HG03432 (cell line): Measurements from ENCODE around the gene KCNQ2.

Source experiments
- ATAC-seq: cut with Tn5 transposase; IDR thresholded peaks from one replicate; pipeline ENCODE4 v1.9.1; 2021; ENCODE audit warnings: mild to moderate bottlenecking, moderate library complexity; ENCODE audit not compliant: unreplicated experiment

KCNQ2 gene

DNA sequence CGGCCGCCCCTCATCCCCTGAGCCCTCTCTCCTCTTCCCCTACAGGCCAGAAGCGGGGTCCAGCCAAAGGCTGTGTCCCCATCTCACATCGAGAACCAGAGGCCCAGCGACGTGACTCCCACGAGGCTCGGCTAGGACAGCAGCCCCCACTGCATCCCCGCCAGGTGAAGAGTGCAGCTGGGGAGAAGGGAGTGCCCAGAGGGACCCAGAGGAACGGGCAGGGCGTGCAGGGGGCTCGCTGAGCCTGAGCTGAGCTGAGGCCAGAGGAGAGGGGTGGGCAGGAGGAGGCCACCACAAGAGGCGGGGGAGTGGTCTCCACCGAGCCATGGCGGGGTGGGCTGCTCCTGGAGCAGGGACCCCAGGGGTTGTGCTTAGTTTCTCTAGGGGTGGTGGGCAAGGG lies 32.6 kb downstream of the KCNQ2 start:
- ATAC-seq, result no peak

GRCh38 chr20:63438121-63438520 lies 34.3 kb downstream of the KCNQ2 start:
- ATAC-seq, result no peak

DNA sequence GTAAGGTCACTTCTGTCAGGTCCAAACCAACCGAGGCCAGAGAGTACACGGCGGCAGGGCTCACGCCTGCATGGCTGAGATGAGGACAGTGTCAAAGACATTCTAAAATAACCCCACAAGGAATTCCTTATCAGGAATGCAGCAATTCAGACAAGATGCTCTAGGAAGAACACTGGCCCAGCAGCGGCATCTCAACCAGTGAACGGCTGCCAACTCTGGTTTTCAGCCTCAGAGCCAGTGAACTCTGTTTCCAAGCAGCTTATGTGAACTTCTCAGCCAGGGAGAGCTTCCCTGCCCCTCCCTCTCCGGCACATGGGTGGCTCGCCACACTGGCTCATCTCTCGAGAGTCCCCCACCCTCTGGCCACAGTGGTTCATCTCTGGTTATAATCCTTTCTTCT lies 36.9 kb downstream of the KCNQ2 start:
- no peak for ATAC-seq

GRCh38 chr20:63434599-63435378 lies 37.7 kb downstream of the KCNQ2 start:
- ATAC-seq, result no peak

DNA sequence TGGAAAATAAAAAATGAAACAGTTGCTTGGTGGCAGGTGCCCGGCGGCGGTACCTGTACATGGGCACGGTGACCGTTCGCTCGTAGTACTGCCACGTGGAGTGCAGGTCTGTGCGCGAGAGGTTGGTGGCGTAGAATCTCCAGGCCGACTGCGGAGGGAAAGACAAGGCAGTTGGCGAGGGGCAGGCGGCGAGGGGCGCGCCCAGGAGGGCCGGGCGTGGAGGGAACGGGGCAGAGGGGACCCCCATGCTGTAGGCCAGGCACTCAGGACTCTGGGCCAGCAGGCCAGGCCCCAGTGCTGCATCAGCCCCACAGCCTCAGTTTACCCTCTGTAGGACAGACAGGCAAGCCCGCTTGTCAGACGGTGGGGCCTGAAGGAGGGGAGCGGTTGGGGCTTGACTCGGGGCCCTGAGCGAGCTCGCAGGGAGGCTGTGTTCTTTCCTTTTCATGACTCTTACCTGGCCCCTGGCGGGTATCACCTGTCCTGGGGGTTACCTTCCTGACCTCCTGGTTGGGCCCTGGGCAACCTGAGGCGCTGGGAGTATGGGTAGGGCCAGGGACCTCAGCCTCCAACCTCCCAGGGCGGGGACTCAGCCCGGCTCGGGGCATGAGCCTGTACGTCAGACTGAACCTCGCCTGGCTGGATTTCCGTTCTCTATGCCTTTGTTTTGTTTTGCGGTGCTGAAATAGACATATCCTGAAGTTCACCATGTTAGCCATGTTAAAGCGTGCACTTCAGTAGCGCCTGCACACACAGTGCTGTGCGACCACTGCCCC lies 38.5 kb downstream of the KCNQ2 start:
- no peak for ATAC-seq

GRCh38 chr20:63433351-63433750 lies 39.1 kb downstream of the KCNQ2 start:
- no peak for ATAC-seq

DNA sequence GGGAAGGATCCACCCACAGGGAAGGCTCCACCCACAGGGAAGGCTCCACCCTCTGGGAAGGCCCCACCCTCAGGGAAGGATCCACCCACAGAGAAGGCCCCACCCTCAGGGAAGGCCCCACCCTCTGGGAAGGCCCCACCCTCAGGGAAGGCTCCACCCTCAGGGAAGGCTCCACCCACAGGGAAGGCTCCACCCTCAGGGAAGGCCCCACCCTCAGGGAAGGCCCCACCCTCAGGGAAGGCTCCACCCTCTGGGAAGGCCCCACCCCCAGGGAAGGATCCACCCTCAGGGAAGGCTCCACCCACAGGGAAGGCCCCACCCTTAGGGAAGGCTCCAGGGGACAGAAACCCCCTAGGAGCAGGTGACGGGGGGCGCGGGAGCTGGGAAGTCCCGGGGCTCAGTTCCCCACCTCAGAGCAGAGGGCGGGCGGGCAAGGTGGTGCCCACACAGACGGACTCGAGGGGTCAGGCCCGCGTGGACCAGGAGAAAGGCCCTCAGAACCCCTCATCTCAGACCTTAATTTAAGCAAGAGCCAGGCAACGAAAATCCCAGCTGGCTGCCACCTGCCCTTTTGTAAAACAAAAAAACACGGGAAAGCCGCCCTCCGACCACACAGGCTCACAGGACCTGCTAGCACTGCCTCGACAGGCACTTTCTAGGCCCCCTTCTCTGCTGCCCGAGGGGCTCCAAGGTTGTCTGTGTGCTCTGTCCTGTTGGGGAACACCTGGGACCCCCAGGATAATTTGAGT lies 39.7 kb downstream of the KCNQ2 start:
- ATAC-seq, result no peak

- no peak for ATAC-seq
Measured at GRCh38 chr20:63431944-63432343, 40.5 kb downstream of the KCNQ2 start.

- ATAC-seq, result no peak
Measured at GRCh38 chr20:63430891-63431290, 41.6 kb downstream of the KCNQ2 start.

- ATAC-seq, result no peak
Measured at GRCh38 chr20:63429992-63430391, 42.5 kb downstream of the KCNQ2 start.

DNA sequence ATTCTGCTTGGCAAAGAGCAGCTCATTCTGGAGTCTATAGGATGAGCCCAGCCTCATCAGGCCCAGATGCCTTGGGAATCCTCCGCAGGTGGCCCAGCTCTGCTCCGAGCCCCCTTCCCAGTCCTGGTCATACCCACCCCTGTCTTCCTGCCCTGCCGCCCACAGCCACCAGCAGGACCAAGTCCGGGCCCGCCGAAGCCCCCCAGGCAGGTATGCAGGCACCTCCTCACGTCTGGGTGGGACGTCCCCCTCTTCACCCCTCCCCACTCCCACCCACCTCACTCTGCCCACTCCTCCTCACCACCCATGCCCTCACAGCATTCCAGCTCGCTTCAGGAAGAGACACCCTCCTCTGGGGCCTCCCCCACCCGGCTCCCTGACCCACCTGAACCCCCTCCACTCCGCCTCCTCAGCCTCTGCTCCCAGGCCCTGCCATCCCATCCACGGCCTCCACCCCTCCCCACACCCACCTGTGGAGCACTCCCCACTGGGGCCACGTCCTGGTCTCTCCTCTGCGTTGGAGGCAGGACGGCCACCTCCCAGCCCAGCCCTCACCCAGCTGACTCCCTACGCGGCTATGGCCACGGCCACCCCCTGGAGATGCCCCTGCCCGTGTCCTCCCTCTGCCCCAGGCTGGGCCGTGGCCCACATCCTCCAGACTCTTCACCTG lies 43.4 kb downstream of the KCNQ2 start:
- no peak for ATAC-seq

DNA sequence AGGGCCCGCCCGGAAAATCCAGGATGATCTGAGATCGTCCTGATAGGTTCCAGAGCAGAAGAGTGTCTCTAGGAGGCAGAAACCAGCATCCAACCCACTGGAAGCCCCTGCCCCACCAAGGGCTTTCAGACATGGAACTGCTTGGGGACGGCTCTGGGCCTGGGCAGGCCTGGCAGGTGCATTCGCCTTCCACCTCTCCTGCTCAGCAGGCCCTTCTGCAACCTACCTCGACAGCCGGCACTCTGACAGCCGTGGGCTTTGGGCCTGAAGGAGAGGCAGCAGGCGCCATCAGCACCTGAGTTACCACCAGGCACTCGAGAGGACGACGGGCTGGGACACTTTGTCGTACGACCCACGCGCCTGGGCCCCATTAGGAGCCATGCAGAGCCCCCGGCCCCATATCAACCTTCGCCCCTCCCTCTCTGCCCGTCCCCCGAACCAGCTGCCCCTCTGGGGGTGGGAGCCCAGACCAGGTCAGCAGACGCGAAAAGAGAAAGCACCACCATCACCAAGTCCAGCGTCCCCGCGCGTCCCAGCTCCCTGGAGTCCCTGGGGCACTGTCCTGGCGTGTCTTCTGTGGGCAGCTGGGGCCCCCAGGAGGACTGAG lies 44.6 kb downstream of the KCNQ2 start:
- no peak for ATAC-seq

- no peak for ATAC-seq
Measured at GRCh38 chr20:63427206-63427605, 45.2 kb downstream of the KCNQ2 start.

DNA sequence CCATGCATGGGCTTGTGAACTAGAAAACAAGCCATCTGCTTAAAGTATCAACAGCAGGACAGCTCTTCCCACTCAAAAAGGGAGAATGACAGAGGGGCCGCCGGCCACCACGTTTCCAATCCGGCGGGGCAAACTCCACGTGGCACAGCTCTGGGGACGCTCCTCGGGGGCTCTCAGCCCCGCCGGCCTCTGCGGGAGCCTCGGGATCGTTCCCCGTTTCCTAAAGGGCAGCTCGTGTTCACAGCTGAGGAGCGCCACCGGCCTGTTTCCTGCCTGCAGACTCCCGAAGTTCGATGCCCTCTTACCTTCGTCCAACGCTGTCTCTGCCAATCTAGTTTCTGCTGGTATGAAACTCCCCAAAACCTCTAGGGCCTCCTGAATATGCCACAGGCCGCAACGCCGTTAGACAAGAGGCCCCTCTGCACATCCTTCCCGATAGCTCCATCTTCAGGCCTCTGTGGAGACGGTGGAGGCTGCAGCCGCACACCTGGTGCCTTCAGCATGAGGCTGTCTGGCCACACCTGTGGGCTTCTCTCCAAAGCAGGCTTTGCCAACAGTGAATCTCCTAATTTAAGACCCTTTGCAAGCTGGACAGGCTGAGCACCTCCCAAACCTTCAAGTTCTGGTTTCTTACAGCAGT lies 46.5 kb downstream of the KCNQ2 start:
- no peak for ATAC-seq

DNA sequence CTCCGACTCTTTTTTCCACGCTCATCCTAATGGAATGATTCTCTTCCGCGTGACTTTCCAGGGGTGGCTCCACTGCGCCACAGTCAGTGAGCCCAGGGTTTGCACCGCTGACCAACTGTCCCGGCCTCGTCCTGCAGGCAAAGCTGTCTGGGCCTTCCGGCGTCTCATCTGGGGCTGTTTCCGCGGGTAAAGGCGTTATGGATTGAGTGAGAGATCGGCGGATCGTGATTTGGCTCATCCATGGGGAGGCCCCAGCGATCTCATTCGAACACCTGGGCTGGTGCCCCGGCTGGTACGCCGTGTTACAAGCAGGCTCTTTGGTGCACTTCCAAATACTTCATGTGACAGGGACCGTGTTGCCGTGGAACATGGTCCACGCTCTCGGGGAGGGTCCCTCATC lies 47.8 kb downstream of the KCNQ2 start:
- no peak for ATAC-seq

DNA sequence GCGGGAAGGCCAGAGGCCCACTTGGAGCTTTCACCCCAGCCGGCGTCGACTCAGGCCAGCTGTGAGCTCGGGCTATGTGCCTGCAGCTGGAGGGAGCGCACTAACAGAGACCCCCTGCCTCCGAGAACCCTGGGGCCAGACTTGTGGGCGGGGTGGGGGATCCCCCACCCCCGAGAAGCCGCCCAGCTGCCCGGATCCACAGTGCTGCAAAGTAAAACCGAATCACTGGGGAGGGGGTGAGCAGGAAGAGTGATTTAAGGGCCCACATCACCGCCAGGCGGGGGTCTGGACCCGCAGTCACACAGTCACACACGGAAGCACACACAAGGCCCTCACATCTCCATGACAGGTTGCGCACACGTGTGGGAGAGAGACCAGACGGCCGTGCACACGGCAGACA lies 48.7 kb downstream of the KCNQ2 start:
- no peak for ATAC-seq

GRCh38 chr20:63422653-63423052 lies 49.8 kb downstream of the KCNQ2 start:
- ATAC-seq, result no peak

GRCh38 chr20:63421913-63422312 lies 50.5 kb downstream of the KCNQ2 start:
- no peak for ATAC-seq

DNA sequence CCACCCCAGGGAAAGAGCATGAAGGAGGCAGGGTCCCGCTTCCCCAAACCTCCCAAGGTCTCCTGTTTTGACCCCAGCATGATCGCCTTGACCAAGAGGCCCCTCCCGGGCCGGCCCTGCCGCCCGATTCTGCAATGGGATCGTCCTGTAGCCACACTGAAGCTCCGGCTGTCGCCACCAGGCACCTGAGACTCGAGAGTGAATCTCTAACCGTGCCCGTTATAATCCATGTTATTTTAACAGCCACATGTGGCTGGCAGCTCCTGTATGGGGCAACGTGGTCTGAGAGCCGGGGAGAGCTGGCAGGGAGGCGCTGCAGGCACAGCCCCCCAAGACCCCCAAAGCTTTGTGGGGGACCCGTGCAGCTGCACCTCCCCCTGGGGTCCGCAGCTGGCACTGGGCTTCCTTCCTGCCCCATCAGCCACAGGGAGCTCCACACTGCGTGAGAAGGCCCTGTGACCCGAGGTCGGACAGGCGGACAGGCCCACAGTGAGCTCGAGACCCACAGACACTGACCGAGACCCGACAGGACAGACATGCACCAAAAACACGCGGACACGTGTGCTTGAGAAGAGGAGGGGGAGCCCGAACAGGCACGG lies 51.3 kb downstream of the KCNQ2 start:
- ATAC-seq, result no peak
